Parathyroid adenoma (tissue), 2 donors: ENCODE measurements around the gene LGR4.

Source experiments
- H2AFZ ChIP-seq: fragments of 300-600 bp; sonication (generic); one replicate; pipeline ENCODE4 v1.7.0; 2017; ENCODE audit warnings: antibody characterized with exemption, mild to moderate bottlenecking
- H3K27ac ChIP-seq: fragments of 300-600 bp; sonication (generic); one replicate; pipeline ENCODE4 v1.7.0; 2017
- H3K27me3 ChIP-seq: fragments of 300-600 bp; sonication (generic); one replicate; pipeline ENCODE4 v1.7.0; 2017; ENCODE audit warnings: low read length; ENCODE audit not compliant: control insufficient read depth, insufficient read depth
- H3K36me3 ChIP-seq: fragments of 300-600 bp; sonication (generic); one replicate; pipeline ENCODE4 v1.7.0; 2017; ENCODE audit warnings: low read length; ENCODE audit not compliant: control insufficient read depth, insufficient read depth
- H3K4me1 ChIP-seq: fragments of 300-600 bp; sonication (generic); one replicate; pipeline ENCODE4 v1.7.0; 2017; ENCODE audit warnings: control low read depth
- H3K4me2 ChIP-seq: fragments of 300-600 bp; sonication (generic); one replicate; pipeline ENCODE4 v1.7.0; 2017; ENCODE audit warnings: low read length
- H3K4me3 ChIP-seq: fragments of 300-600 bp; sonication (generic); one replicate; pipeline ENCODE4 v1.7.0; 2017; ENCODE audit warnings: low read depth, low read length
- H3K79me2 ChIP-seq: fragments of 300-600 bp; sonication (generic); one replicate; pipeline ENCODE4 v1.7.0; 2017; ENCODE audit warnings: control low read depth
- H3K9ac ChIP-seq: fragments of 300-600 bp; sonication (generic); one replicate; pipeline ENCODE4 v1.7.0; 2017; ENCODE audit warnings: mild to moderate bottlenecking
- H3K9me3 ChIP-seq: fragments of 300-600 bp; sonication (generic); one replicate; pipeline ENCODE4 v1.7.0; 2017; ENCODE audit warnings: low read length; ENCODE audit not compliant: control insufficient read depth
- CTCF ChIP-seq: fragments of 300-600 bp; sonication (generic); IDR thresholded peaks from one replicate; pipeline ENCODE4 v1.7.0; 2017; ENCODE audit warnings: antibody characterized with exemption, mild to moderate bottlenecking
- donor health status: primary hyperparathyroidism.

Gene LGR4

GRCh38 chr11:27410272-27410671, 62.3 kb downstream of the LGR4 start:
- Histone ChIP-seq H2AFZ (no peak overlapping the region), H3K4me2 (no peak overlapping the region), H3K27ac (no peak overlapping the region), H3K4me1 (no peaks in the 10 kb centered on the region), H3K4me3 (no peak overlapping the region), H3K36me3 (no peaks in the 10 kb centered on the region), H3K9ac (no peak overlapping the region), H3K79me2 (no peaks in the 10 kb centered on the region), H3K9me3 (no peaks in the 10 kb centered on the region), H3K27me3 (no peaks in the 10 kb centered on the region)
- TF ChIP-seq CTCF: no peak

GRCh38 chr11:27409742-27410141, 62.8 kb downstream of the LGR4 start:
- Histone ChIP-seq H3K79me2 (no peaks in the 10 kb centered on the region), H3K4me2 (no peak overlapping the region), H3K4me3 (no peak overlapping the region), H3K36me3 (no peaks in the 10 kb centered on the region), H3K9me3 (no peaks in the 10 kb centered on the region), H3K4me1 (no peaks in the 10 kb centered on the region), H3K27me3 (no peaks in the 10 kb centered on the region), H3K27ac (no peak overlapping the region), H2AFZ (no peak overlapping the region), H3K9ac (no peak overlapping the region)
- no peak for TF ChIP-seq CTCF

- TF ChIP-seq CTCF: no peak
- Histone ChIP-seq H3K27me3 (no peaks in the 10 kb centered on the region), H3K36me3 (no peaks in the 10 kb centered on the region), H3K79me2 (no peaks in the 10 kb centered on the region), H2AFZ (no peak overlapping the region), H3K27ac (no peak overlapping the region), H3K4me2 (no peak overlapping the region), H3K4me1 (no peaks in the 10 kb centered on the region), H3K9me3 (no peaks in the 10 kb centered on the region), H3K4me3 (no peak overlapping the region), H3K9ac (no peak overlapping the region)
Observed at GRCh38 chr11:27409049-27409448, 63.5 kb downstream of the LGR4 start.

GRCh38 chr11:27408246-27408800, 64.3 kb downstream of the LGR4 start:
- no peak overlapping the region for H2AFZ ChIP-seq
- no peak overlapping the region for H3K4me3 ChIP-seq
- no peak overlapping the region for H3K9ac ChIP-seq
- no peaks in the 10 kb centered on the region for H3K4me1 ChIP-seq
- no peaks in the 10 kb centered on the region for H3K79me2 ChIP-seq
- H3K27ac ChIP-seq: no peak overlapping the region
- no peaks in the 10 kb centered on the region for H3K36me3 ChIP-seq
- H3K9me3 ChIP-seq: no peaks in the 10 kb centered on the region
- no peak overlapping the region for H3K4me2 ChIP-seq
- no peak for TF ChIP-seq CTCF
- H3K27me3 ChIP-seq: no peaks in the 10 kb centered on the region
